ENCODE measurements around the gene ADGRD2. TPM values are rescaled to one million over a fixed set of nuclear protein-coding genes. Genes with fewer than 3 reads are reported as not detected.

The ADGRD2 gene
- total RNA-seq, 1 donor: not detected

- no peak for TF ChIP-seq CTCF (IDR thresholded peaks at IDR 0.05; ENCODE audit: insufficient read depth, low read length)
- DNase-seq (ENCODE audit: low read depth): no peak
- no peak overlapping the region for H3K4me3 ChIP-seq (ENCODE audit: low read depth, low read length)
These were observed 5.6 kb downstream of the ADGRD2 start for GRCh38 chr9:124455820-124456219.

- no peak for TF ChIP-seq CTCF (IDR thresholded peaks at IDR 0.05; ENCODE audit: insufficient read depth, low read length)
- H3K4me3 ChIP-seq (ENCODE audit: low read depth, low read length): no peak overlapping the region
- no peak for DNase-seq (ENCODE audit: low read depth)
These were observed 6.3 kb downstream of the ADGRD2 start for GRCh38 chr9:124456341-124457078.

GRCh38 chr9:124457079-124457886 is 7.0 kb downstream of the ADGRD2 start:
- H3K4me3 ChIP-seq (ENCODE audit: low read depth, low read length): no peak overlapping the region
- no peak for TF ChIP-seq CTCF (IDR thresholded peaks at IDR 0.05; ENCODE audit: insufficient read depth, low read length)
- no peak for DNase-seq (ENCODE audit: low read depth)

- no peak for DNase-seq (ENCODE audit: low read depth)
- TF ChIP-seq CTCF (IDR thresholded peaks at IDR 0.05; ENCODE audit: insufficient read depth, low read length): no peak
- H3K4me3 ChIP-seq (ENCODE audit: low read depth, low read length): no peak overlapping the region
These were observed 7.7 kb downstream of the ADGRD2 start for GRCh38 chr9:124457887-124458431.

GRCh38 chr9:124458441-124458840 is 8.2 kb downstream of the ADGRD2 start:
- no peak overlapping the region for H3K4me3 ChIP-seq (ENCODE audit: low read depth, low read length)
- no peak for TF ChIP-seq CTCF (IDR thresholded peaks at IDR 0.05; ENCODE audit: insufficient read depth, low read length)
- no peak for DNase-seq (ENCODE audit: low read depth)

- no peak for TF ChIP-seq CTCF (IDR thresholded peaks at IDR 0.05; ENCODE audit: insufficient read depth, low read length)
- no peak for DNase-seq (ENCODE audit: low read depth)
- H3K4me3 ChIP-seq (ENCODE audit: low read depth, low read length): no peak overlapping the region
These were observed 12.5 kb downstream of the ADGRD2 start for GRCh38 chr9:124462739-124463138.
